Cerebellar cortex (tissue), 1 donor: ENCODE data around the gene C1QTNF6.

ENCODE experiments used
- DNase-seq: peaks from one replicate; pipeline ENCODE4 v3.0.0-alpha.2; 2015; ENCODE audit warnings: low spot score

Gene C1QTNF6

GRCh38 chr22:37223965-37224551, 36.0 kb upstream of the C1QTNF6 start:
- no peak for DNase-seq

GRCh38 chr22:37222440-37222971, 34.5 kb upstream of the C1QTNF6 start:
- DNase-seq = no peak

GRCh38 chr22:37221424-37222333, 33.6 kb upstream of the C1QTNF6 start:
- DNase-seq = no peak

- no peak for DNase-seq
Measured at GRCh38 chr22:37220543-37220981, 32.5 kb upstream of the C1QTNF6 start.

GRCh38 chr22:37219533-37219932, 31.5 kb upstream of the C1QTNF6 start:
- DNase-seq = no peak

GRCh38 chr22:37218771-37219411, 30.8 kb upstream of the C1QTNF6 start:
- DNase-seq = no peak

GRCh38 chr22:37218399-37218770, 30.3 kb upstream of the C1QTNF6 start:
- DNase-seq = no peak

GRCh38 chr22:37215890-37216289, 27.8 kb upstream of the C1QTNF6 start:
- DNase-seq = no peak

- no peak for DNase-seq
Measured at GRCh38 chr22:37214731-37215030, 26.6 kb upstream of the C1QTNF6 start.

GRCh38 chr22:37213941-37214730, 26.1 kb upstream of the C1QTNF6 start:
- DNase-seq = no peak

- DNase-seq = no peak
Measured at GRCh38 chr22:37213218-37213855, 25.3 kb upstream of the C1QTNF6 start.

- no peak for DNase-seq
Measured at GRCh38 chr22:37212174-37212906, 24.3 kb upstream of the C1QTNF6 start, which contains the start of gene SSTR3. SSTR3 (minus strand) TSS chr22:37212477; CDS start chr22:37207803, 4,674 bp downstream.

GRCh38 chr22:37211866-37212173, 23.8 kb upstream of the C1QTNF6 start:
- DNase-seq = no peak

GRCh38 chr22:37211075-37211865, 23.2 kb upstream of the C1QTNF6 start:
- no peak for DNase-seq

- DNase-seq = peak; percentile 37
Measured at GRCh38 chr22:37210041-37210803, 22.2 kb upstream of the C1QTNF6 start.

- DNase-seq = no peak
Measured at GRCh38 chr22:37209140-37209845, 21.2 kb upstream of the C1QTNF6 start.

GRCh38 chr22:37208401-37209139, 20.5 kb upstream of the C1QTNF6 start:
- no peak for DNase-seq

- DNase-seq = no peak
Measured at GRCh38 chr22:37207981-37208380, 19.9 kb upstream of the C1QTNF6 start.
